Fibroblast of skin of right quadriceps (primary cell): ENCODE data around the gene GLYR1.

Experiments
- DNase-seq: peaks from one replicate; pipeline ENCODE4 v3.0.0-alpha.2; 2013

GLYR1 gene

DNA sequence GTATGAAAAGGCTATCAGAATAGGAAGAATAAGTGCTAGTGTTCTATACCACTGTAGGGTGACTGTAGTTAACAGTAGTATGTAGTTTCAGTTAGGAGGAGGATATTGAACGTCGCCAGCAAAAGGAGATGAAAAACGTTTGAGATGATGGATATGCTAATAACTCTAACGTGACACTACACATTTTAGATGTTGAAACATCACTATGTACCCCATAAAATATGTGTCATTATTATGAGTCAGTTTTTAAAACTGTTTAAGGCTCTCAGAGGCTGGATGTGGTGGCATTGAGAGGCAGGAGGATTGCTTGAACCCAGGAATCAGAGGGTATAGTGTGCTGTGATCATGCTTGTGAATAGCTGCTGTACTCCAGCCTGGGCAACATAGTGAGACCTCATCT lies 32.0 kb upstream of the GLYR1 start:
- no peak for DNase-seq

DNA sequence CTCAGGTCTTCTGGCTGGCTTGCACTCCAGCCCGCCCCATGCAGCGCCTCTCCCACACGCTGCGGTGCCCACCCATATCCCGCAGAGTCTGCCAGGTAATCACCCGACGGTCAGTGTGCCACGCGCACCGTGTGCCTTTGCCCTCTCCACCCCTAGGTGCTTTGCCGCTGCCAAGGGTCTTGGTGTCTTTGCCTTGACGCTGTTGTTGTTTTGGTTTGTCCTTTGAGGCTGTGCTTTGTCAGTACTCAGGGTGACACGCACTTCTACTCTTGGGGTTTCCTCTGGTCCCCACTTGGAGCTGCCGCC lies 30.2 kb upstream of the GLYR1 start:
- DNase-seq, result no peak

DNA sequence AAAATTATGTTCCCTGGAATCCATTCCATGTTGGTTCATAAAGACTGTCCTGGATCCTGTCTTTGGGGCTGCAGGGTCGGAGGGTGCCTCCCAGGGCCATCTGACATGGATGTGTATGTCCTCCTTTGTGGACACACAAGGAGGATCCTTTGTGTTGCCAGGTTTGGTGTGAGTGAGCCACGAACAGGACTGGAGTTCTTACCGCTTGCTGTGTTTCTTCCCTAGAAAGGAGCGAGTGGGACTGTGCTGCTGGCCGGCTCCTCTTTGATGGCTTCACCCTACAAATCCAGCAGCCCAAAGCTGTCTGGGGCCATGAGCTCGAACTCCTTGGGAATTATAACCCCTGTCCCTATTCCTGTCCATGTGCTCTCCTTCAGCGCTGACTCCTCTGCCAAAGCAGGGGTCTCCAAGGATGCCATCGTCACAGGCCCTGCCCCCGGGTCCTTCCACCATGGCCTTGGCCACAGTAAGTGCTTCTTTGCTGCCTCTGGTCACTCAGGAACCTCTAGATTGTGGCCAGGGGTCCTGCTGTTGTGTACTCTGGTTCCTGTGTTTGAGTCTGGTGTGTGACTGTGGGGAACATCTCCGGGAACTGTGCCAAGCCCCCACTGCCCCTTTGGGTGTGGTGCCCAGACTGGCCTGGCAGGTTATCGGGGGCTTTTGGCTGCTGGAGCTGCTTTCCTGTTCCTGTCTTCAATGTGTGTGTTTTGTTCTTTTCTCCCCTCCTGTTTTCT lies 29.7 kb upstream of the GLYR1 start:
- no peak for DNase-seq

DNA sequence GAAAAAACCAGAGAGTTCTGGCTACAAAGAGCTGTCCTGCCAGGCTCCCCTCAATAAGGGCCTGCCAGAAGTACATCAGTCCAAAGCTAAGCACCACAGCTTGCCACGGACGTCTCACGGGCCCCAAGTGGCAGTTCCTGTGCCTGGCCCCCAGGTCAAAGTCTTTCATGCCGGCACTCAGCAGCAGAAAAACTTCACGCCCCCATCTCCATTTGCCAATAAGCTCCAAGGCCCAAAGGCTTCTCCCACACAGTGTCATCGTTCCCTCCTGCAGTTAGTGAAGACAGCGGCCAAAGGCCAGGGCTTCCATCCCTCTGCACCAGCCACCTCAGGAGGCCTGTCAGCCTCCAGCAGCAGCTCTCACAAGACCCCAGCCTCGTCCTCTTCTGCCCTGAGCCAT lies 27.6 kb upstream of the GLYR1 start:
- no peak for DNase-seq

DNA sequence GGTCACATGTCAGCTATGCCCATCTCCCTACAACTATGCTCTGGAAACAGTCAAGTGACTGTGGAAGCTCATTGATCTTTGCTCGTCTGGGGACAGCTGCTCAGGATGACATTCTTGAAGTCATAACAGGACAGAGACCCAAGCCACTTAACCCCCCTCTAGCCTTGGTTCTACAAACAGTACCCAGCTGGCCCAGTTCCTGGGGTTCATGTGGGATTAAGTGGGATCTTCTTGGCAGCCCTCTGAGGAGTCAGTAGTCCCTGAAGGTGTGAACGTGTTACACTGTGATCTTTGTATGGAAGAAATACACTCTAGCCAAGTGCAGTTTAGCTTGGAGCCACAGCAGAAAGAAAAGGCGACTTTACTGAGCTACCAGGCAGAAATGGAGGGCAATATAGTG lies 26.0 kb upstream of the GLYR1 start:
- no peak for DNase-seq

DNA sequence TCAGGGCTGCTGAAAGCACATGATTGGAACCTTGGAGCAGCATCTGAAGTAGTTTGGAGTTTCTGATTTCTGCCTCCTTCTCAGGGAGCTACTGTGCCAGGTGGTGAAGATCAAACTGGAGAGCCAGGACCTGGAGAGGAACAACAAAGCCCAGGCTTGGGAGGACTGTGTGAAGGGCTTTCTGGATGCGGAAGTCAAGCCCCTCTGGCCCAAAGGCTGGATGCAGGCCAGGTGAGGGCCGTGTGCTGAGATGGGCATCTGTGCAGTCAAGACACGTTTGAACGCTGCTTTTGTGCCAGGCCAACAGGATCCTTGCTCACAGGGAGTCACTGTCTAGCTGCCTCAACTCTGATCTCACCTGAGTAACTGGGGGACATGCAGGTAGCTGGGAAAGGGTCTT lies 24.0 kb upstream of the GLYR1 start:
- DNase-seq, result no peak

DNA sequence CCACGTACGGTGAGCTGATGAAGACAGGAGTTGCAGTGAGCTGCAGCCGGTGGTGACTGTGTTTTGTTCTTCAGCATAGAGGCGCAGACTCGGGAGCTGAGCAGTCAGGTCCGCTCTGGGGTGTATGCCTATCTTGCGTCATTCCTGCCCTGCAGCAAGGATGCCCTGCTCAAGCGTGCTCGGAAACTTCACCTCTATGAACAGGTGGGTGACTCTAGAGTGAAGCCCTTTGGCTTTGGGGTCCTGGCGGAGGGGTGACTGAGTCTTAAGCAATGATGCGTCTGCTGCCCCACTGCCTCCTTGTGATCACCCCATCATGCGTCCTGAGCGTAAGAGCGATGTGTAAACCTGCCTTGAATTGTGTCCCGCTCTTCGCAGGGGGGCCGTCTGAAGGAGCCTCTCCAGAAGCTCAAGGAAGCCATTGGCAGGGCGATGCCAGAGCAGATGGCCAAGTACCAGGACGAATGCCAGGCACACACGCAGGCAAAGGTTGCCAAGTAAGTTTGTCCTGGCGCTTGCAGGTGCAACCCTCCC lies 23.1 kb upstream of the GLYR1 start:
- no peak for DNase-seq

DNA sequence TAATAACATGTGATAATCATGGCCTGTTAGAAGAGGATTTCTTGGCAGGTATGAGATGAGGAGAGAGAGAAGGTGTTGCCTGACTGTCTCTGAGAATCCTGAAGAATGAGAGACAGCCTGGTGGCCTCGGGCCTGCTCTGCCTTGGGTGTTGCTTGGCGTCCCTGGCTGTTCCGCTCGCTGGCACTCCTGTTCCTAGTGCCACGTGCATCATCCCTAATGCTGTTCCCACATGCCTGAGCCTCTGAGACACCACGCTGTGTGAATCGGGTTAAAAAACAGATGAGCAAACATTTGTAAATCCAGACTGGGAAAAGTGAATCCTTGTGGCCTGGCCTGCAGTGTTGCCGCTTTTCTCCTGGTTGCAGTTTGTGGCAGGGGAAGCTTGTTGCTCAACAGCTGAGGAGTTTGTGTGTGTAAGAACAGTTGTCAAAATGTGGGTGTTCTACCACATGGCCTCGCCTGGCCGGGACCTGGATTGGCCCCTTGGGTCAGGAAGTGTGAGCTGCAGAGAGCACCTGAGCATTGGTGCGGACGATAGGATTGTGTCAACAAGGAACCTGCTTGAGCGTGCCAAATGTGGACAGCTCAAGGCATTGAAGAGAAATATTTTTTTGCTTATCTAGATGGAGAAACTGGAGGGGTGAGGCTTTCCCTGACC lies 22.2 kb upstream of the GLYR1 start:
- DNase-seq, result no peak

DNA sequence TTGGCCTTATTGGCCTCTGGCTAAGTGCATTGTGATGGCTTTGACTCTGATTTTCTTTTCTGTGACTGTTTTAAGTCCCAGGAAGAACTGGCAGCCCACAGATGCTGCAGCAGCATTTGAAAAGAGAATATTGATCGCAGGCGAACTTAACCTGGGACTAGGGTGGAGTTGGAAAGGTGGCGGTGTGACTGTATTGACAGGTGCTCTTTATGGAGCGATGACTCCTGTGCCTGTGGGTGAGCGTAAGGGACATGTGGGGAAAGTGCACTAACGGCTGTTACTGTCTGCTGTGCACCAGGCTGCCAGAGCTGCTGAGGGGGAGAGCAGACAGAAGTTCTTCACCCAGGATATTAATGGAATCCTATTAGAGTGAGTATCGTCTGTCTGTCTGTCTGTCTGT lies 21.4 kb upstream of the GLYR1 start:
- DNase-seq, result no peak

DNA sequence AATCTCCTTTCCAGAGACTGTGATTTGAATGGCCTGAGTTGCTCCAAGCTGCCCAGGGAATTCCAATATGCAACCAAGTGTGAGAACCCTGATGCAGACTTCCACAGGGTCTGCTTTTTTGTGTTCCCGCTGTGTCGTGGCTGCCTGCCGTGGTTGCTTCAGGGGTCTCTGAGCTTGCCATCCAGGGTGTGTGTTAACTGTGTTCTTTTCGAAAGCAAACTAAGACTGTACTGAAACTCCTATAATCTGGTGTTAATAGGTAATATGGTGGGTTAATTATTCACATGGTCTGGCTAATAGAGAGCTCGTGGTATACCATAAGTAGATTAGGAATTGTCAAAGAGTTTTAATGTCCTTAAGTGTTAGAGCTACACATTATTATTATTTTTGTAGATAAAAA lies 20.9 kb upstream of the GLYR1 start:
- DNase-seq, result no peak

DNA sequence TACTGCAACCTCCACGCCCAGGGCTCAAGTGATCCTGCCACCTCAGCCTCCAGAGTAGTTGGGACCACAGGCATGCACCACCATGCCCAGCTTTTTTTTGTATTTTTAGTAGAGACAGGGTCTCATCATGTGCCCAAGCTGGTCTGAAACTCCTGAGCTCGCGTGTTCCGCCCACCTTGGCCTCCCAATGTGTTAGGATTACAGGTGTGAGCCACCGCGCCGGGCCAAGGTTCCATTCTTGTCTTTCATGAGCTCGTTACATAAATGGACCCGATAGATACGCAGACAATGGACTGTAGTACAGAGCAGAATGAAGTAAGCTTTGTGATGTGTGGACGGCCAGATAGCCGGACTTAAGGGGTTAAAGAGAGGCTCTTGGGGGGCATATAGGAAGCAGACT lies 19.5 kb upstream of the GLYR1 start:
- no peak for DNase-seq

DNA sequence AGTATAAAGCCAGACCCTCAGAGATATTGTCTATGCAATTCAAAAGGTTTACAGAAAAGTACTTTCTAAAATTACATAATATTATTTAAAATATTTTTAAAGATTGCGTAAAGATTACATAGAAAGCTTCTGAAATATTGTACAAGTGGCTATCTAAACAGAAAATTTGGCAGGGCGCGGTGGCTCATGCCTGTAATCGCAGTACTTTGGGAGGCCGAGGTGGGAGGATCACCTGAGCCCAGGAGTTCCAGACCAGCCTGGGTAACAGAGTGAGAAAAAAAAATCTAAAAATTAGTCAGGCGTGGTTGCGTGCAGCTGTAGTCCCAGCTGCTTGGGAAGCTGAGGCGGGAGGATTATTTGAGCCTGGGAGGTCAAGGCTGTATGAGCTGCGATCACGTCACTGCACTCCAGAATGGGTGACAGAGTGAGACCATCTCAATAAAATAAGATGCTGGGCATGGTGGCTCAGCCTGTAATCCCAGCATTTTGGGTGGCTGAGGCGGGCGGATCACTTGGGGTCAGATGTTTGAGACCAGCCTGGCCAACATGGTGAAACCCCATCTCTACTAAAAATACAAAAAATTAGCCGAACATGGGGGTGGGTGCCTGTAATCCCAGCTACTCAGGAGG lies 18.3 kb upstream of the GLYR1 start:
- DNase-seq, result no peak

DNA sequence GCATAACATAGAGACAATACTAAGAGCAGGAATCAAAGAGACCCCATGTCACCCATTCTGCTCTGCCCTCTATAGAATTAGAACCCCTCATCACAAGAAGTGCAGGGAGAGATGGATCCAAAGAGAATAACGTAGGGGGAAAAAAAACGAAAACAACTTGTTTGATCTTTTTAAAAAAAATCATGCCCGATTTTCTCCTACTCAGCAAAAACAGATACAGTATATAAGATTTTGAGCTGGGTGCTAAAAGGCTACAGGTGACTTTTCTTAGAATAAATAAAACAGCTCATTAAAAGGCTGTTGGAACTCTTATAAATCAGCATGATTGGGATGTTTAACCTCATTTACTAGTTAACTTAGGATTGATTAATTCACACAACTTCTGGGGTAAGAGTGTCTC lies 17.6 kb upstream of the GLYR1 start:
- no peak for DNase-seq

DNA sequence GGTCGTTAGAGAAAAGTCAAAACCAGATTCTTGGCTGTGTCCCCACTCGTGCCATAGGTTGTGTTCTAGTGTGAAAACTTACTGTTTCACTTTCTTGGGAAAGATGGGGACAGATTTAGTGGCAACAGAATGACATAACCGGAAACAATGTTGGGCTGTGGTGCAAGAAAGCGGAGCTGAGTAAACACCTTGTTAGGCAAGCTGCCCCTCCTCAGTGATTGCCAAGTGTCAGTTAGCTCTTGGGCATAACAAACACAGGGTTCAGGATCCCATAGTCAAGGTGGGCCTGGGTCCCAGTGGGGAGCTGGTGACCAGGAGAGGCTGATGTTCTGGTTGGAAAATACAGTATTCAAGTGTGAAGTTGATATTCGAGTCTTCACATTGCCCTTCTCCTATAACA lies 15.6 kb upstream of the GLYR1 start:
- no peak for DNase-seq

DNA sequence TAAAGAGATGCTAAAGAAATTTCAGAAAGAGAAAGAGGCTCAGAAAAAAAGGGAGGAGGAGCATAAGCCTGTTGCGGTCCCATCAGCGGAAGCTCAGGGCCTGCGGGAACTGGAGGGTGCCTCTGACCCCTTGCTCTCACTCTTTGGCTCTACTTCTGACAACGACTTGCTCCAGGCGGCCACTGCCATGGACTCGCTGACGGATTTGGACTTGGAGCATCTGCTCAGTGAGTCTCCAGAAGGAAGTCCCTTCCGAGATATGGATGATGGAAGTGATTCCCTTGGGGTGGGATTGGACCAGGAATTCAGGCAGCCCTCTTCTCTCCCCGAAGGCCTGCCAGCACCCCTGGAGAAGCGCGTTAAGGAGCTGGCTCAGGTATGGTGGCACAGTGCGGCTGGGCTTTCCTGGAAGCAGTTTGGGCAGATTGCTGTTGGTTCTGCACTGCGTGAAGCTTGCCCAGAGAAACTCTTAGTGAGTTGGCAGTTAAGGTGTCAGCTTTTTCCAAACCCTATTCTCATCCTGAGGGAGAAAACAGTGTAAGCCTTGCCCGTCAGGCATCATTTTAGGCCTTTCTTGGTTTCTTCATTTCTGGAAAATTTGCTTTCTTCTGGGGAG lies 13.7 kb upstream of the GLYR1 start:
- DNase-seq, result no peak

DNA sequence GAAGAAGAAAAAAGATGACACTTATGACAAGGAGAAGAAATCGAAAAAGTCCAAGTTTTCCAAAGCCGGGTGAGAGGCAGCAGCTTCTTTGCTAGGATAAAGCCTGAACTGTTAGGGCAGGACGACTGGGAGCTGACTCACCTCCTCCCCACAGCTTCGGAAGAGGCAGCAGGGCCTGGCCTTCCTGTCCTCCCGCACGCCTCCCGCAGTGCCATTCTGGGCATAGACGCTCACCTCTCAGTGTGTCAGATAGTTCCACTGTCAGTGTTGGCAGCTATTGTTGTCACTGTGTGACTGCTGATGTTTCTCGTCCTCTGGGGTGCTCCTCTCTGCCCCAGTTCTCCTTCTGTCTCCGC lies 12.8 kb upstream of the GLYR1 start:
- DNase-seq, result no peak

DNA sequence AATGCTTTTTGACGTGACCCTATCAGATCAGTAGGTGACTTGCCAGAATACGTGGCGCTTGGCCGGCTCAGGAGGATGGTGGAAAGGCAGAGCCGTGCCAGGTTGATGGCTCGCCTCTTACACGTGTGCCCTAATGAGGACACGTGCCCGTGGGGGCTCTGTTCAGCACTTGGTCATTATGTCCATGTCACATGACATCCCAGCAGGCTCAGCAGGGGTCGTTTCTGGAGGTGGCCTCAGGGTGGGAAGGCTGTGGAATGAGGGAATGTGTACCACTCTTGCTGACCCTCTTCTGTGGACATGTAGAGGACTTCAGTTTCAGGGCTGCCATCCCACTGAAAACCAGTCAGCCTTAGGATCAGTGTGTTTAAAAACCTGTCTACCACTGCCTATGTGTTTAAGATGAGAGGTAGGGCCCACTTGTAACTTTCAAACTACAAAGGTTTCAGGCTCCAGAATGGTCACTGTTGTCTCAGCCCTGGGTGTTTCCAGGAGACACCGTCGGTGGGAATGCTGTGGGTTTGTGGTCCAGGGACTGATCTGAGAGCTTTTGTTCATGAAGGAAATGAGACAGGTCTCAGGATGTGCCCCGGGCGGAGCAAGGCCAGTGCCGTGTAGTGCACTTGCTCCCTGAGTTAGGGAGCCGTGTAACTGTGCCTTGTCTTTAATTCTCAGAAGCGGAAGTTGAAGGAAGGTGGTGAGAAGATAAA lies 12.3 kb upstream of the GLYR1 start:
- no peak for DNase-seq

DNA sequence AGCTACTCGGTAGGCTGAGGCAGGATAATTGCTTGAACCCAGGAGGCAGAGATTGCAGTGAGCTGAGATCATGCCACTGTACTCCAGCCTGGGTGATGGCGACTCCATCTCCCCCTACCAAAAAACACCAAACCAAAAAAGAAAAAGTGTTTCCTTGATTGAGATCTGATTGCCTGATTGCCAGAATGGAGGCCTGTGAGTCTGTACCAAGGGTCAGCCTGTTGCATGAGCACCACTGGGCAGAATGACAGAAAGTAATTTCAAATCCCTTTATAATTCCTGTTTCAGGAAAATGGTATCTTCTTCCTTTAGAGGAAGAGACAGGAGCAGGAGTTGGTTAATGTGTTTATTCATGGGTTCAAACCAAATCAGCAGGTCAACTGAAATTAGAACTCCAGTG lies 8.7 kb upstream of the GLYR1 start:
- DNase-seq, result no peak

DNA sequence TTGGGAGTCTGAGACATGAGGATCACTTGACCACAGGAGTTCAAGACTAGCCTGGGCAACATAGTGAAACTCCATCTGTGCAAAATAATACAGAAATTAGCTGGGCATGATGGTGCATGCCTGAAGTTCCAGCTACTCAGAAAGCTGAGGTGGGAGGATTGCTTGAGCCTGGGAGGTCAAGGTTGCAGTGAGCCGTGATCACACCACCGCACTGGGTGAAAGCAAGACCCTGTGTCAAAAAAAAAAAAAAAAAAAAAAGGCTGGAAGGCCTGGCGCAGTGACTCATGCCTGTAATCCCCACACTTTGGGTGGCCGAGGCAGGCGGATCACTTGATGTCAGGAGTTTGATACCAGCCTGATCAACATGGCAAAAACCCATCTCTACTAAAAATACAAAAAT lies 8.3 kb upstream of the GLYR1 start:
- no peak for DNase-seq

DNA sequence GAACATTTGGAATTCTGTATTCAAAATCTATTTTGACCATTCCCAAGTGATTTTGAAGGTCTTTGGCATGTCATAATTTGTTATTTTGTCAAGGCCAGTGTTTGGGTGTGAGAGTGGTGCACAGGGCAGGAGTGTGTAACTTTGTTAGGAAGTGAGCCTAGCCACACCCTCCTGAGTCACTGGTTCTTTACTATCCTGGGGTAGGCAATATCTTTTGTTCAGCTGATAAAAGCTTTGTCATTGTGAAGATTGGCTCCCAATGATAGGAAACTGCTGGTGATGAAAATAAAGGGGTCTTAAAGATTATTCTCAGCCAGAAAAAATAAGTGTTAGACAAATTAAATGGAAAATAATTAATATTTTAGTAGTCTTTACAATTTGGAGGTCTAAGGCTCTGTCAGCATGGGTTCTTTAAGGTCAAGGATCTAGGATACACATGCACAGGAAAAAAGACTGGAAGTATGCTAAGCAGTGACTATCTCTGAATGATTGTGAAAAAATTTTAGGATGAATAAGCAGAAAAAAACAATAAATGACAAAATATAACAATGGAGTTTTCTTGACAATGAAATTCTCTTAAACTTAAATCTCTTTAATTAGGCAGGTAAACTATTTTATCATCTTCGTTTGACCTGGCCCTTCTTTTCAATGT lies 5.3 kb upstream of the GLYR1 start:
- DNase-seq, result no peak

DNA sequence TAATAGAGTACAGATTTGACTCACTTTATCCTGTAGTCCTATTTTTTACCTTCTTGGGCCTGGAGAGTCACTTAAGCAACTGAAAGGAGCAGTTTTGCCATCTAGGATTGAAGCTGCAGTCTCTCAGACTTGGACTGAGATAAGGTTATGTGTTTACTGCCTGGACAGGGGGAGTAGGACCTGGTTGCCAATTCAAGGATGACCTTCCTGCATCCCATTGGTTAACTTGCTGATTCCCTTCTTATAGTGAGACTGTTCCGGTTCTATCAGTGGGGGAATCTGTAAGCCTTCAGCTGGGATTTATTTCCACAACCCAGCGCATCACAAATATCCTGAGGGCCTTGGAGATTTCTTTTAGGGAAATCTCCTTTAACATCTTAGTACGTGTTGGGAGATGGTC lies 3.1 kb upstream of the GLYR1 start:
- DNase-seq, result no peak

DNA sequence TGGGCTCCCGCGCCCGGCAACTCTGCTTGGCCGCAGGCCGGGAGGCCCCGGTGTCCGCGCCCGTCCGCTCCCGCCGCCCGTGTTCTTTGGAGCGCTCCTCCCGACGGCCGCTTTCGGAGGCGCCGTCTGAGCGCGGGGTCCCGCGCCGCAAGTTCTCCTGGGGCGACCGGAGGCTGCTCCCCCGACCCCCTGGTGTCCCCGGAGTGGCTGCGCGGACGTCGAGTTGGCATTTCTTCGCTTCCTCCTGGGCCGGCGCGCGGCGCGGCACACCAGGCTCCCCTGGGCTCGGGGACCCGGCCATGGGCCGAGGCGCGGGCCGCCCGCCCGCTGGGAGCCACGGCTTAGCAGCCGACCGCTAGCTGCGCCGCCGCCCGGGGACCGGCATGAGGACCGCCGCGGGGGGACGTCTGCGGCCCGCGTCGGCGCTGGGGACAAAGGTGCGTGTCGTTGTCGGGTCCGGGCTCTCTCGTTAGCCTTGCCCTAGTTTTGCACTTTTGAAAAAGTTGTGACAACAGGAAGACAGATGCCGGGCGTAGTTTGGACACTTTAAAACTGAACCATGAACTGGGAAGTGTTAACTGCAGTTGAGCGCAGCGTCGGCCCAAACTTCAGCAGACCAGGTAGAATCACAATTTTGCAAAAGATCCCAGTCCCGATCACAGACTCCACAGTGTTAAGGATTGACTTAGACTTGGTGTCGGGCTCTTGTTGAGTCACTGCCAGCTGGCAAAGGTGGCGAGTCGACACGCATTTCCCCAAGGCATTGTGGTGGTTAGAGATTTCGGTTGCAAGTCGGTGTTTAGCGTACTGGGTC lies 893 bp upstream of the GLYR1 start:
- DNase-seq, result peak; percentile 58
